H1 (cell line): Measurements from ENCODE around the gene AGAP1. TPM values are rescaled to one million over a fixed set of nuclear protein-coding genes. Genes with fewer than 3 reads are reported as not detected.

ENCODE experiments used
- CTCF ChIA-PET: fragments of 300-600 bp; sonication (Branson Sonifier 250); formaldehyde crosslinking; loops from one replicate; lab custom pipeline; 2021; ENCODE audit not compliant: partially characterized antibody; lab: Charles Lee
- POLR2A ChIA-PET: fragments of 300-600 bp; sonication (Branson Sonifier 250); formaldehyde crosslinking; loops from one replicate; lab custom pipeline; 2021; ENCODE audit warnings: inconsistent platforms; ENCODE audit not compliant: partially characterized antibody; lab: Charles Lee
- DNase-seq, 2 experiments: peaks; one replicate each; pipeline versions ENCODE4 v3.0.0 to v3.0.0-alpha.2; 2010 to 2022; ENCODE audit warnings: low spot score in 2 of 2, low read depth in 1 of 2, mixed read lengths in 1 of 2
- FAIRE-seq: peaks from 2 replicates; lab custom pipeline; 2011; peaks lifted over from hg19 to GRCh38; lab: Jason Lieb, UNC
- H2AFZ ChIP-seq: 2 replicates; pipeline ENCODE4 v1.8.1; 2012; ENCODE audit warnings: low read length, inconsistent platforms
- H2AK5ac ChIP-seq: 2 replicates; pipeline ENCODE4 v1.6.1; 2013; ENCODE audit warnings: low read depth, low read length
- H2BK120ac ChIP-seq: replicated peaks from 2 replicates; pipeline ENCODE3; 2013; ENCODE audit warnings: low read depth, low read length, inconsistent platforms
- H2BK12ac ChIP-seq: 2 replicates; pipeline ENCODE4 v1.6.1; 2013; ENCODE audit warnings: low read depth, low read length
- H2BK15ac ChIP-seq: 2 replicates; pipeline ENCODE4 v1.6.1; 2013; ENCODE audit warnings: low read length
- H2BK20ac ChIP-seq: 2 replicates; pipeline ENCODE4 v1.6.1; 2013; ENCODE audit warnings: low read length
- H2BK5ac ChIP-seq: 2 replicates; pipeline ENCODE4 v1.6.1; 2013; ENCODE audit warnings: low read depth, low read length
- H3K14ac ChIP-seq: 2 replicates; pipeline ENCODE4 v1.6.1; 2013; ENCODE audit warnings: inconsistent platforms; ENCODE audit not compliant: insufficient read length
- H3K18ac ChIP-seq: 2 replicates; pipeline ENCODE4 v1.6.1; 2013; ENCODE audit warnings: low read length; ENCODE audit errors: extremely low read depth
- H3K23ac ChIP-seq: 2 replicates; pipeline ENCODE4 v1.6.1; 2013; ENCODE audit warnings: inconsistent platforms; ENCODE audit not compliant: insufficient read length
- H3K23me2 ChIP-seq: 2 replicates; pipeline ENCODE4 v1.6.1; 2013; ENCODE audit warnings: low read depth, low read length
- H3K27ac ChIP-seq: 2 replicates; pipeline ENCODE4 v1.6.1; 2011; ENCODE audit warnings: low read depth, low read length, inconsistent platforms
- H3K27me3 ChIP-seq, 4 experiments: replicated peaks in 1 of 4; 1 replicate in 1 of 4; 2 replicates in 3 of 4; pipeline versions ENCODE4 v1.6.1 to v1.8.1; 2011 to 2013; ENCODE audit warnings: low read length in 3 of 4, mild to moderate bottlenecking in 3 of 4, inconsistent platforms in 2 of 4, mixed read lengths in 2 of 4, moderate library complexity in 1 of 4; ENCODE audit not compliant: control insufficient read depth in 3 of 4, insufficient read depth in 3 of 4; ENCODE audit errors: extremely low read depth in 1 of 4
- H3K36me3 ChIP-seq, 4 experiments: 2 replicates each; pipeline versions ENCODE4 v1.6.1 to v1.8.1; 2011 to 2013; ENCODE audit warnings: mild to moderate bottlenecking in 4 of 4, low read length in 3 of 4, moderate library complexity in 2 of 4, control low read depth in 1 of 4, inconsistent platforms in 1 of 4; ENCODE audit not compliant: insufficient read depth in 4 of 4, control insufficient read depth in 2 of 4
- H3K4ac ChIP-seq: replicated peaks from 2 replicates; pipeline ENCODE3; 2013; ENCODE audit warnings: low read length, low read depth, mixed read lengths, inconsistent platforms; ENCODE audit not compliant: insufficient read length
- H3K4me1 ChIP-seq, 4 experiments: replicated peaks in 1 of 4; 1 replicate in 1 of 4; 2 replicates in 3 of 4; pipeline versions ENCODE4 v1.6.1 to v1.8.1; 2011 to 2013; ENCODE audit warnings: low read length in 3 of 4, inconsistent platforms in 2 of 4, mixed read lengths in 1 of 4; ENCODE audit not compliant: insufficient read depth in 4 of 4, control insufficient read depth in 3 of 4
- H3K4me2 ChIP-seq, 2 experiments: 2 replicates each; pipeline versions ENCODE4 v1.6.1 to v1.8.1; 2011 to 2013; ENCODE audit warnings: low read depth in 2 of 2, low read length in 2 of 2, control low read depth in 1 of 2, inconsistent platforms in 1 of 2, mild to moderate bottlenecking in 1 of 2; ENCODE audit not compliant: insufficient read depth in 1 of 2
- H3K4me3 ChIP-seq, 4 experiments: fragments of 200-600, 300-600 bp in 1 of 4; sonication (generic), shearing (Covaris generic), sonication (Bioruptor Twin) in 1 of 4; 2 replicates each; pipeline versions ENCODE4 v1.5.1 to v1.8.1; 2011 to 2016; ENCODE audit warnings: low read length in 4 of 4, low read depth in 3 of 4, control low read depth in 2 of 4, inconsistent platforms in 2 of 4, mild to moderate bottlenecking in 2 of 4, mixed read lengths in 1 of 4, moderate library complexity in 1 of 4; ENCODE audit not compliant: insufficient read depth in 2 of 4; ENCODE audit errors: extremely low read depth in 1 of 4
- H3K56ac ChIP-seq: replicated peaks from 2 replicates; pipeline ENCODE3; 2013; ENCODE audit warnings: low read depth, mild to moderate bottlenecking, mixed read lengths, low read length, inconsistent platforms; ENCODE audit not compliant: insufficient read length
- H3K79me1 ChIP-seq: 2 replicates; pipeline ENCODE4 v1.6.1; 2013; ENCODE audit warnings: low read depth, low read length, control low read depth
- H3K79me2 ChIP-seq, 2 experiments: 2 replicates each; pipeline versions ENCODE4 v1.6.1 to v1.8.1; 2012 to 2013; ENCODE audit warnings: low read length in 2 of 2, mild to moderate bottlenecking in 2 of 2, inconsistent platforms in 1 of 2; ENCODE audit not compliant: insufficient read depth in 2 of 2, control insufficient read depth in 1 of 2
- H3K9ac ChIP-seq, 4 experiments: replicated peaks in 1 of 4; 1 replicate in 1 of 4; 2 replicates in 3 of 4; pipeline versions ENCODE4 v1.6.1 to v1.8.1; 2011 to 2013; ENCODE audit warnings: low read depth in 3 of 4, low read length in 3 of 4, control low read depth in 2 of 4, mild to moderate bottlenecking in 2 of 4, moderate library complexity in 2 of 4, inconsistent platforms in 1 of 4; ENCODE audit errors: extremely low read depth in 1 of 4
- H3K9me3 ChIP-seq, 2 experiments: 2 replicates each; pipeline versions ENCODE4 v1.6.1 to v1.8.1; 2012 to 2013; ENCODE audit warnings: mild to moderate bottlenecking in 2 of 2, moderate library complexity in 2 of 2, control low read depth in 1 of 2, inconsistent platforms in 1 of 2, low read depth in 1 of 2, low read length in 1 of 2, mixed read lengths in 1 of 2; ENCODE audit not compliant: insufficient read depth in 2 of 2
- H4K20me1 ChIP-seq, 2 experiments: replicated peaks in 1 of 2; 2 replicates each; pipeline versions ENCODE3 to v1.8.1; 2011 to 2013; ENCODE audit warnings: inconsistent platforms in 2 of 2, low read length in 2 of 2, mild to moderate bottlenecking in 1 of 2; ENCODE audit not compliant: insufficient read depth in 2 of 2, control insufficient read depth in 1 of 2
- H4K5ac ChIP-seq: 2 replicates; pipeline ENCODE4 v1.6.1; 2013; ENCODE audit warnings: low read length, low read depth, mixed read lengths, inconsistent platforms; ENCODE audit not compliant: insufficient read length
- H4K8ac ChIP-seq: 2 replicates; pipeline ENCODE4 v1.8.0; 2013; ENCODE audit warnings: mild to moderate bottlenecking, moderate library complexity, low read length, inconsistent platforms; ENCODE audit not compliant: insufficient read depth; ENCODE audit errors: extremely low read depth
- H4K91ac ChIP-seq: replicated peaks from 2 replicates; pipeline ENCODE3; 2013; ENCODE audit warnings: low read length, mixed read lengths, inconsistent platforms; ENCODE audit not compliant: insufficient read length
- CEBPB ChIP-seq: IDR thresholded peaks from 2 replicates; pipeline ENCODE4 v1.6.1; 2012; ENCODE audit warnings: low read depth, low read length
- CHD2 ChIP-seq: IDR thresholded peaks from 2 replicates; pipeline ENCODE4 v1.6.1; 2012; ENCODE audit warnings: low read length, improper control_type of control experiment
- CREB1 ChIP-seq: IDR thresholded peaks from 2 replicates; pipeline ENCODE4 v1.6.1; 2012; ENCODE audit warnings: inconsistent platforms
- E2F6 ChIP-seq: IDR thresholded peaks from 2 replicates; pipeline ENCODE4 v1.6.1; 2012; ENCODE audit warnings: inconsistent platforms
- EP300 ChIP-seq, 2 experiments: IDR thresholded peaks; 1 replicate in 1 of 2; 2 replicates in 1 of 2; pipeline ENCODE4 v1.6.1; 2011 to 2012; ENCODE audit warnings: low read depth in 2 of 2, low read length in 2 of 2, mild to moderate bottlenecking in 2 of 2, borderline replicate concordance in 1 of 2, inconsistent platforms in 1 of 2, moderate library complexity in 1 of 2
- HDAC6 ChIP-seq: IDR thresholded peaks from one replicate; pipeline ENCODE4 v1.7.1; 2012; ENCODE audit warnings: low read depth, mild to moderate bottlenecking, inconsistent platforms, low read length, moderate library complexity
- NRF1 ChIP-seq: IDR thresholded peaks from 2 replicates; pipeline ENCODE4 v1.6.1; 2011; ENCODE audit warnings: mild to moderate bottlenecking, low read depth, low read length, improper control_type of control experiment
- SIX5 ChIP-seq: IDR thresholded peaks from 2 replicates; pipeline ENCODE4 v1.6.1; 2011; ENCODE audit warnings: mild to moderate bottlenecking, low read depth, low read length
- SUZ12 ChIP-seq: fragments of 200-600 bp; sonication (generic); IDR thresholded peaks from 2 replicates; pipeline ENCODE4 v1.6.1; 2012; ENCODE audit warnings: mild to moderate bottlenecking, inconsistent platforms, low read length, moderate library complexity, mixed read lengths
- TAF7 ChIP-seq: optimal IDR thresholded peaks from 2 replicates; pipeline ENCODE3; 2011; ENCODE audit warnings: low read depth, mild to moderate bottlenecking, inconsistent platforms, low read length, moderate library complexity, borderline replicate concordance
- WGBS, 2 experiments: shearing (Covaris generic) in 1 of 2; methylation state at CpG; one replicate each; pipeline versions ENCODE4 v1.1.6 to v1.1.7; 2013 to 2015; ENCODE audit warnings: low lambda C conversion rate in 2 of 2, mixed read lengths in 2 of 2, inconsistent platforms in 1 of 2, low coverage in 1 of 2, missing lambda C conversion rate in 1 of 2; ENCODE audit not compliant: insufficient replicate concordance in 2 of 2, insufficient coverage in 1 of 2, insufficient read length in 1 of 2; ENCODE audit errors: extremely low coverage in 1 of 2, missing lambda C conversion rate in 1 of 2; 5-methylcytosine and 5-hydroxymethylcytosine counted together
- polyA plus RNA-seq, 7 experiments: library from polyadenylated mRNA; depleted of rRNA in 3 of 7; stranded (reverse) in 5 of 7; unstranded in 2 of 7; fragments of >200 nt in 5 of 7; fragments of 200-250 nt in 2 of 7; gene quantifications; 1 replicate in 5 of 7; 2 replicates in 1 of 7; 4 replicates in 1 of 7; pipeline versions ENCODE4 v1.2.1 to v1.2.3, GENCODE V29; 2011 to 2013; ENCODE audit warnings: missing spikeins in 2 of 7, mixed read lengths in 2 of 7
- total RNA-seq: library from RNA; stranded (reverse); fragmentation: NEBNext Ultra II Directional; extraction: Animal tissue kit (Norgen Biotek cat#: 25700); gene quantifications from 2 replicates; pipeline ENCODE4 v1.2.1, GENCODE V29; 2021

AGAP1 gene
- total and polyA plus RNA-seq, 2 of the 8 experiments (the other 6 are each of a cell fraction or from before 2014, with no cell fraction given), result 18.1 to 39.4 TPM

- Histone ChIP-seq H3K4me3 (no peak overlapping the region), H3K4me2 (peak overlapping the region in 1 of 2 experiments; percentile 31; a peak in 1 of 4 replicates), H3K79me2 (peaks cover 0 to 50% of the 10 kb centered on the region in 2 experiments; a peak in 2 of 4 replicates), H3K4ac (no peak overlapping the region), H3K23me2 (no peaks in the 10 kb centered on the region), H4K20me1 (peaks cover 0 to 1% of the 10 kb centered on the region in 2 experiments), H4K8ac (no peak overlapping the region), H2AFZ (no peak overlapping the region), H3K27ac (no peak overlapping the region), H3K27me3 (no peaks in the 10 kb centered on the region), H3K18ac (no peak overlapping the region), H3K36me3 (no peaks in the 10 kb centered on the region), H2BK5ac (0 out of 2 replicates have a peak overlapping the region, but pooled peaks have one; percentile 3), H2AK5ac (no peak overlapping the region), H2BK20ac (no peak overlapping the region), H2BK120ac (no peak overlapping the region), H3K14ac (no peak overlapping the region), H2BK15ac (no peak overlapping the region), H3K79me1 (peaks cover 8% of the 10 kb centered on the region; the same call in 1 of the 2 replicates), H3K23ac (no peak overlapping the region), H3K9me3 (no peaks in the 10 kb centered on the region), H4K5ac (no peak overlapping the region), H3K9ac (no peak overlapping the region), H3K56ac (no peak overlapping the region), H4K91ac (no peak overlapping the region), H3K4me1 (peaks cover 5 to 17% (median 12%) of the 10 kb centered on the region in 4 experiments; a peak in 6 of 7 replicates), H2BK12ac (no peak overlapping the region)
- ChIA-PET CTCF (interaction anchor here (0.8 to 1.9 kb wide), 8 partner anchors 8 to 101 kb away, joined by 3 to 8 read pairs (median 3); no protein-coding TSS in a partner anchor), POLR2A (no interaction called here)
- no peak for DNase-seq
- no peak for FAIRE-seq
- no peak for TF ChIP-seq SUZ12
- no peak for TF ChIP-seq E2F6
- TF ChIP-seq HDAC6, result no peak
- no peak for TF ChIP-seq NRF1
- no peak for TF ChIP-seq SIX5
- TF ChIP-seq CREB1, result no peak
- TF ChIP-seq CHD2, result no peak
- TF ChIP-seq CEBPB, result no peak
- no peak for TF ChIP-seq EP300 (IDR thresholded peaks at IDR 0.05; ENCODE audit: borderline replicate concordance in 1 of 2, low read depth in 2 of 2, low read length in 2 of 2)
- no peak for TF ChIP-seq TAF7
- WGBS, 2 experiments, result 78% methylated on average over 8 of the region's 8 CpGs; no CpG with 5 or more reads in 1 of the 2 experiments
Measured at GRCh38 chr2:235641956-235642355, 148.1 kb downstream of the AGAP1 start.
